ENCODE data around the gene PFDN5.

PFDN5 gene

GRCh38 chr12:53347905-53348304 is 52.6 kb downstream of the PFDN5 start:
- no peaks in the 10 kb centered on the region for H3K36me3 ChIP-seq (ENCODE audit: control insufficient read depth in 5 of 5, insufficient read depth in 5 of 5, low read length in 5 of 5)
- H3K27ac ChIP-seq (ENCODE audit: low read depth, low read length) = no peak overlapping the region
- H3K27me3 ChIP-seq (ENCODE audit: control insufficient read depth in 5 of 5, insufficient read depth in 4 of 5, low read length in 5 of 5) = no peaks in the 10 kb centered on the region
- H3K9ac ChIP-seq (ENCODE audit: low read length in 5 of 5) = no peak overlapping the region
- no peak overlapping the region for H3K4me3 ChIP-seq (ENCODE audit: low read depth in 1 of 5, low read length in 5 of 5)
- H3K4me1 ChIP-seq (ENCODE audit: control insufficient read depth in 5 of 5, insufficient read depth in 5 of 5, low read length in 5 of 5) = peaks cover 4 to 34% (median 26%) of the 10 kb centered on the region in 5 donors
- H3K9me3 ChIP-seq (ENCODE audit: control insufficient read depth in 5 of 5, low read length in 5 of 5) = no peaks in the 10 kb centered on the region
